Common myeloid progenitor, CD34-positive (primary cell): Measurements from ENCODE around the gene TFPT.
A peak's percentile ranks its signal among the peaks of the same experiment; 100 is the strongest.

ENCODE experiments used
- CTCF ChIA-PET: fragments of 350-600 bp; sonication (Branson Sonifier 250); formaldehyde crosslinking; loops from one replicate; lab custom pipeline; 2021; ENCODE audit warnings: antibody characterized with exemption; lab: Charles Lee
- POLR2A ChIA-PET: fragments of 350-600 bp; sonication (Branson Sonifier 250); formaldehyde crosslinking; loops from one replicate; lab custom pipeline; 2021; ENCODE audit warnings: antibody characterized with exemption; lab: Charles Lee
- DNase-seq, 3 donors: peaks; one replicate each; pipeline versions ENCODE4 v3.0.0 to v3.0.0-alpha.2; 2013
- H3K27ac ChIP-seq, 2 experiments: 1 replicate in 1 of 2; 2 replicates in 1 of 2; pipeline ENCODE4 v1.7.0; 2013; ENCODE audit warnings: inconsistent platforms in 2 of 2, low read length in 2 of 2, mild to moderate bottlenecking in 2 of 2, low read depth in 1 of 2, moderate library complexity in 1 of 2; ENCODE audit not compliant: severe bottlenecking in 2 of 2, insufficient read depth in 1 of 2, poor library complexity in 1 of 2
- H3K27me3 ChIP-seq, 5 experiments: replicated peaks in 2 of 5; 1 replicate in 3 of 5; 2 replicates in 2 of 5; pipeline versions ENCODE4 v1.6.1 to v1.7.0; 2013; ENCODE audit warnings: low read length in 4 of 5, mild to moderate bottlenecking in 2 of 5, moderate library complexity in 2 of 5, inconsistent platforms in 1 of 5; ENCODE audit not compliant: insufficient read depth in 5 of 5, control insufficient read depth in 4 of 5
- H3K36me3 ChIP-seq, 4 experiments: 1 replicate in 2 of 4; 2 replicates in 2 of 4; pipeline versions ENCODE4 v1.6.1 to v1.7.0; 2013; ENCODE audit warnings: low read length in 3 of 4, control low read depth in 1 of 4, mild to moderate bottlenecking in 1 of 4; ENCODE audit not compliant: control insufficient read depth in 4 of 4, insufficient read depth in 4 of 4
- H3K4me1 ChIP-seq, 4 experiments: 1 replicate in 3 of 4; 2 replicates in 1 of 4; pipeline versions ENCODE4 v1.6.1 to v1.7.1; 2013; ENCODE audit warnings: low read length in 3 of 4, mild to moderate bottlenecking in 3 of 4, control low read depth in 1 of 4, inconsistent platforms in 1 of 4, moderate library complexity in 1 of 4; ENCODE audit not compliant: control insufficient read depth in 4 of 4, insufficient read depth in 4 of 4; ENCODE audit errors: control extremely low read depth in 1 of 4
- H3K4me3 ChIP-seq, 7 experiments: 1 replicate in 4 of 7; 2 replicates in 3 of 7; pipeline versions ENCODE4 v1.5.1 to v1.7.0; 2013; ENCODE audit warnings: mild to moderate bottlenecking in 7 of 7, low read length in 6 of 7, moderate library complexity in 6 of 7, inconsistent platforms in 2 of 7, low read depth in 2 of 7, control low read depth in 1 of 7; ENCODE audit not compliant: insufficient read depth in 4 of 7, control insufficient read depth in 1 of 7; ENCODE audit errors: extremely low read depth in 1 of 7
- H3K9me3 ChIP-seq, 5 experiments: 1 replicate in 4 of 5; 2 replicates in 1 of 5; pipeline versions ENCODE4 v1.6.1 to v1.7.1; 2013; ENCODE audit warnings: low read length in 4 of 5, mild to moderate bottlenecking in 2 of 5, inconsistent platforms in 1 of 5, low read depth in 1 of 5, moderate library complexity in 1 of 5; ENCODE audit not compliant: control insufficient read depth in 4 of 5, insufficient read depth in 2 of 5; ENCODE audit errors: control extremely low read depth in 1 of 5
- WGBS: methylation state at CpG from one replicate; pipeline ENCODE4 v1.1.5; 2013; ENCODE audit not compliant: insufficient coverage; 5-methylcytosine and 5-hydroxymethylcytosine counted together

TFPT gene

DNA sequence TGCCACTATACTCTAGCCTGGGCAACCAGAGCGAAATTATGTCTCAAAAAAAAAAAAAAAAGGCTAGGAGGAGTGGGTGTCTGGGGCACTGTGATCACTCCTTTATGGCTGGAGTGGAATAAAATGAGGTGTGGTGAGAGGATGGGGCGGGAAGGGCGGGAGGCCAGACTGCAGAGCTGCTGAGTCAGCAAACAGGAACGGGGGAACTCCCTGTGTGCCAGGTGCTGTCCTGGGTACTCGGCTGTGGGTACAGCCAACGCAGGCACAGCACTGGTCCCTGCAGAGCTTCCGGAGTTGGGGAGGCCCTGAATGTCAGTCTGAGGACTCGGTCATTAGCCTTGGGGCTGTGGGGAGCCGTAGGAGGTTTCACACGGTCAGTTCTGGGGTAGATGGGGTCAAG, 5.8 kb upstream of the TFPT start:
- CTCF ChIA-PET, result no interaction called here
- no peak overlapping the region for H3K4me3 ChIP-seq
- H3K36me3 ChIP-seq, result peaks cover 8 to 74% (median 63%) of the 10 kb centered on the region in 4 experiments
- POLR2A ChIA-PET, result no interaction called here
- whole genome bisulfite sequencing, result 95% methylated on average over 7 of the region's 10 CpGs
- H3K27me3 ChIP-seq, result no peaks in the 10 kb centered on the region
- no peaks in the 10 kb centered on the region for H3K9me3 ChIP-seq
- H3K27ac ChIP-seq, result no peak overlapping the region
- no peak for DNase-seq
- H3K4me1 ChIP-seq, result peaks cover 0 to 9% (median 5%) of the 10 kb centered on the region in 4 experiments

- CTCF ChIA-PET, result interaction anchor here (1.3 kb wide), 2 partner anchors 19 to 22 kb away, joined by 4 read pairs; no protein-coding TSS in a partner anchor
- 3% methylated on average over 16 of the region's 28 CpGs for WGBS
- POLR2A ChIA-PET, result interaction anchor here (1.2 to 1.7 kb wide), 3 partner anchors 11 to 45 kb away, joined by 4 to 11 read pairs (median 9); partner anchors contain the start of genes CNOT3 and LENG1
- peak; percentile 57 to 70 (median 66) for DNase-seq
- H3K9me3 ChIP-seq, result no peaks in the 10 kb centered on the region
- peak overlapping the region; percentile 85 to 99 (median 94) for H3K4me3 ChIP-seq
- no peaks in the 10 kb centered on the region for H3K27me3 ChIP-seq
- H3K27ac ChIP-seq, result peak overlapping the region; percentile 78 to 89
- peaks cover 2 to 41% (median 27%) of the 10 kb centered on the region in 4 experiments for H3K36me3 ChIP-seq
- H3K4me1 ChIP-seq, result peaks cover 0 to 23% (median 20%) of the 10 kb centered on the region in 4 experiments
These were observed 933 bp downstream of the TFPT start for GRCh38 chr19:54114340-54115108.

GRCh38 chr19:54109651-54110050, 5.8 kb downstream of the TFPT start:
- DNase-seq, result no peak
- WGBS, result 100% methylated on average over 2 of the region's 6 CpGs
- H3K27ac ChIP-seq, result no peak overlapping the region
- H3K4me3 ChIP-seq, result no peak overlapping the region
- no peaks in the 10 kb centered on the region for H3K27me3 ChIP-seq
- ChIA-PET POLR2A (no interaction called here), CTCF (interaction anchor here (1.6 kb wide), 1 partner anchor 13 kb away, joined by 3 read pairs; no protein-coding TSS in a partner anchor)
- peaks cover 3 to 67% (median 46%) of the 10 kb centered on the region in 4 experiments for H3K36me3 ChIP-seq
- H3K4me1 ChIP-seq, result peaks cover 0 to 10% (median 10%) of the 10 kb centered on the region in 4 experiments
- H3K9me3 ChIP-seq, result no peaks in the 10 kb centered on the region

DNA sequence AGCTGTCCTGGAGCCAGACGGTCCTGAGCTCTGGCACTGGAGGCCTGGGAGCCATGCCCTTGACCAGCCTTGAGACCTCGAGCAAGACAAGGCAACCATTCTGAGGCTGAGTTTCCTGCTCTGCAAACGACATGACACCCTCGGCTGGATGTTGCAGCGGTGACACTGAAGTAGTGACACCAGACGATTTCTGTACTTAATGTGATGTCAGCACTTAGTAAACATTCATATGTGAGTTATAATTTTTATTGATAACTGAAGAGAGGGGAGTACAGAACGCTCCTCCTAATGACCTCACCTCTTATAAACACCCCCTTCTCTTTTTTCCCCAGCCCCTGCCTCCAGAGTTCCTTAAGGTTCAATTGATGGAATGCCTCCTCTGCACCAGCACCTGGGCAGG, 7.0 kb downstream of the TFPT start:
- Histone ChIP-seq H3K27me3 (no peaks in the 10 kb centered on the region), H3K9me3 (no peaks in the 10 kb centered on the region), H3K4me1 (peaks cover 0 to 2% (median 1%) of the 10 kb centered on the region in 4 experiments), H3K36me3 (peaks cover 3 to 67% (median 46%) of the 10 kb centered on the region in 4 experiments), H3K27ac (no peak overlapping the region), H3K4me3 (no peak overlapping the region)
- no peak for DNase-seq
- POLR2A ChIA-PET, result no interaction called here
- WGBS, result 92% methylated on average over 4 of the region's 7 CpGs
- CTCF ChIA-PET, result interaction anchor here (1.6 kb wide), 1 partner anchor 12 kb away, joined by 3 read pairs; no protein-coding TSS in a partner anchor

- no peaks in the 10 kb centered on the region for H3K27me3 ChIP-seq
- H3K4me3 ChIP-seq, result no peak overlapping the region
- no peak overlapping the region for H3K27ac ChIP-seq
- DNase-seq, result no peak
- ChIA-PET CTCF (interaction anchor here (1.1 to 1.6 kb wide), 2 partner anchors 11 to 14 kb away, joined by 3 read pairs; no protein-coding TSS in a partner anchor), POLR2A (no interaction called here)
- H3K4me1 ChIP-seq, result peaks cover 0 to 7% (median 6%) of the 10 kb centered on the region in 4 experiments
- WGBS, result 94% methylated on average over 9 of the region's 21 CpGs
- H3K36me3 ChIP-seq, result peaks cover 3 to 63% (median 44%) of the 10 kb centered on the region in 4 experiments
- no peaks in the 10 kb centered on the region for H3K9me3 ChIP-seq
These were observed 7.5 kb downstream of the TFPT start for GRCh38 chr19:54107876-54108490.

GRCh38 chr19:54106716-54107115, 8.7 kb downstream of the TFPT start:
- POLR2A ChIA-PET, result no interaction called here
- Histone ChIP-seq H3K27me3 (no peaks in the 10 kb centered on the region), H3K27ac (no peak overlapping the region), H3K36me3 (peaks cover 2 to 56% (median 40%) of the 10 kb centered on the region in 4 experiments), H3K9me3 (no peaks in the 10 kb centered on the region), H3K4me3 (no peak overlapping the region), H3K4me1 (peaks cover 0 to 12% (median 10%) of the 10 kb centered on the region in 4 experiments)
- no peak for DNase-seq
- 98% methylated on average over 11 of the region's 15 CpGs for WGBS
- CTCF ChIA-PET, result interaction anchor here (1.1 kb wide), 1 partner anchor 15 kb away, joined by 3 read pairs; no protein-coding TSS in a partner anchor
